Caco-2 (cell line): ENCODE results near the gene SYT1. TPM values are rescaled to one million over a fixed set of nuclear protein-coding genes. Genes with fewer than 3 reads are reported as not detected.

Source experiments
- BruUV-seq: library from RNA; stranded (reverse); fragments of 400-500 nt; replicated peaks from 2 replicates; lab custom pipeline; 2021; lab: Mats Ljungman, UMichigan
- CTCF ChIA-PET: fragments of 300-600 bp; sonication (Branson Sonifier 250); formaldehyde crosslinking; loops from one replicate; lab custom pipeline; 2022; ENCODE audit warnings: antibody characterized with exemption; lab: Charles Lee
- POLR2A ChIA-PET: fragments of 300-600 bp; sonication (Branson Sonifier 250); formaldehyde crosslinking; loops from one replicate; lab custom pipeline; 2022; ENCODE audit warnings: antibody characterized with exemption; lab: Charles Lee
- DNase-seq, 2 experiments: peaks; one replicate each; pipeline versions ENCODE4 v3.0.0 to v3.0.0-alpha.2; 2020 to 2022
- H3K27me3 ChIP-seq: replicated peaks from 2 replicates; pipeline ENCODE4 v1.6.0; 2011; ENCODE audit warnings: low read length; ENCODE audit not compliant: control insufficient read depth, insufficient read depth
- H3K36me3 ChIP-seq: 2 replicates; pipeline ENCODE4 v1.5.1; 2011; ENCODE audit warnings: low read length; ENCODE audit not compliant: control insufficient read depth, insufficient read depth
- H3K4me1 ChIP-seq: fragments of 250-450 bp; sonication (Bioruptor Pico); 2 replicates; pipeline ENCODE4 v1.5.1; 2020; ENCODE audit warnings: mild to moderate bottlenecking
- H3K4me3 ChIP-seq: 2 replicates; pipeline ENCODE4 v1.5.1; 2011; ENCODE audit warnings: low read depth, mild to moderate bottlenecking, control low read depth, low read length
- H3K9me3 ChIP-seq: fragments of 250-450 bp; sonication (Bioruptor Pico); 2 replicates; pipeline ENCODE4 v1.5.1; 2020; ENCODE audit warnings: mild to moderate bottlenecking, moderate library complexity
- H3K27ac Mint-ChIP-seq: one replicate; pipeline ENCODE4 v1.8.0; 2022; ENCODE audit warnings: mixed read lengths; ENCODE audit not compliant: unreplicated experiment
- H3K27me3 Mint-ChIP-seq: one replicate; pipeline ENCODE4 v1.8.0; 2022; ENCODE audit warnings: mixed read lengths; ENCODE audit not compliant: insufficient read depth, unreplicated experiment
- H3K36me3 Mint-ChIP-seq: one replicate; pipeline ENCODE4 v1.8.0; 2022; ENCODE audit warnings: mild to moderate bottlenecking, mixed read lengths; ENCODE audit not compliant: insufficient read depth, unreplicated experiment
- H3K4me1 Mint-ChIP-seq: one replicate; pipeline ENCODE4 v1.8.0; 2022; ENCODE audit warnings: low read depth, mixed read lengths; ENCODE audit not compliant: unreplicated experiment
- H3K4me3 Mint-ChIP-seq: one replicate; pipeline ENCODE4 v1.8.0; 2022; ENCODE audit warnings: mild to moderate bottlenecking, moderate library complexity, mixed read lengths; ENCODE audit not compliant: unreplicated experiment
- H3K9me3 Mint-ChIP-seq: one replicate; pipeline ENCODE4 v1.8.0; 2022; ENCODE audit warnings: mixed read lengths; ENCODE audit not compliant: unreplicated experiment
- CTCF ChIP-seq, 2 experiments: fragments of 200-600 bp in 1 of 2; IDR thresholded peaks; 1 replicate in 1 of 2; 2 replicates in 1 of 2; pipeline versions ENCODE4 v1.5.1 to v1.8.0; 2011 to 2022; ENCODE audit warnings: antibody characterized with exemption in 1 of 2, control low read depth in 1 of 2, inconsistent platforms in 1 of 2, low read depth in 1 of 2, low read length in 1 of 2, mild to moderate bottlenecking in 1 of 2, moderate library complexity in 1 of 2; ENCODE audit not compliant: insufficient read depth in 1 of 2, severe bottlenecking in 1 of 2, unreplicated experiment in 1 of 2
- intact Hi-C: fragments of 100-400 bp; cut with micrococcal nuclease; formaldehyde crosslinking; loops from one replicate; pipeline ENCODE4 v1.10.0; 2022; ENCODE audit not compliant: unreplicated experiment
- total RNA-seq: library from RNA; stranded (reverse); gene quantifications from 2 replicates; pipeline ENCODE4 v1.2.3, GENCODE V29; 2022

Gene SYT1
- total RNA-seq, 1 experiment from 2014 or later: 0.39 TPM

DNA sequence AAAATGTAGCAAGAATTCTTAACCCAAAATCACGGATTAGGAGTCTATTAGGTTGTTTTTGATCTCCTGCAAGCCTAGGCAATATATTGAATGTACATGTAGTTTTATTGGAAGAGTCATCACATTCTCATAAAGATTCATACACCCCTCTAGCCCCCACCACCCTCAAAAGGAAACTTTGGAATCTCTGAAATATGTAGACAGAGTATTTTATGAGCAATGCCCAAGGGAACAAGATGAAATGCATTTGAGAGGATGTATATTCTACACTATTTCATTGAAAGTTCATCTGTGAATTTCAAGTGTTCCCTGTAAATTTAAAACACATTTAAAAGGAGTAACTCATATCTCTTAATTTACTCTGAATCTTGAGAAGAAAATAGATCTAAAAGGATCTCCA is 103.7 kb downstream of the SYT1 start:
- POLR2A ChIA-PET: no interaction called here

GRCh38 chr12:78970041-78970440 is 105.5 kb downstream of the SYT1 start:
- Histone ChIP-seq H3K4me1 (no peaks in the 10 kb centered on the region), H3K27me3 (no peaks in the 10 kb centered on the region), H3K4me3 (no peak overlapping the region), H3K36me3 (no peaks in the 10 kb centered on the region), H3K9me3 (no peaks in the 10 kb centered on the region)
- BruUV-seq: no TSS peak
- H3K4me3 Mint-ChIP-seq: no peak overlapping the region
- CTCF ChIA-PET: no interaction called here
- POLR2A ChIA-PET: no interaction called here
- H3K36me3 Mint-ChIP-seq: no peaks in the 10 kb centered on the region
- intact Hi-C loops: no loop called here
- H3K9me3 Mint-ChIP-seq: no peaks in the 10 kb centered on the region
- no peak for TF ChIP-seq CTCF (IDR thresholded peaks at IDR 0.05; ENCODE audit: insufficient read depth in 1 of 2, low read depth in 1 of 2, low read length in 1 of 2, severe bottlenecking in 1 of 2, unreplicated experiment in 1 of 2)
- no peak overlapping the region for H3K27ac Mint-ChIP-seq
- no peaks in the 10 kb centered on the region for H3K4me1 Mint-ChIP-seq
- DNase-seq: no peak
- peaks cover 3% of the 10 kb centered on the region for H3K27me3 Mint-ChIP-seq

More for the DNA sequence above, 103.7 kb downstream of the SYT1 start:
- CTCF ChIA-PET: no interaction called here
- no peak for DNase-seq
- Histone ChIP-seq H3K36me3 (no peaks in the 10 kb centered on the region), H3K27me3 (no peaks in the 10 kb centered on the region), H3K9me3 (no peaks in the 10 kb centered on the region), H3K4me3 (no peak overlapping the region), H3K4me1 (no peaks in the 10 kb centered on the region)
- BruUV-seq: no TSS peak
- no peak overlapping the region for H3K4me3 Mint-ChIP-seq
- H3K27ac Mint-ChIP-seq: no peak overlapping the region
- no peaks in the 10 kb centered on the region for H3K9me3 Mint-ChIP-seq
- intact Hi-C loops: no loop called here
- no peak for TF ChIP-seq CTCF (IDR thresholded peaks at IDR 0.05; ENCODE audit: insufficient read depth in 1 of 2, low read depth in 1 of 2, low read length in 1 of 2, severe bottlenecking in 1 of 2, unreplicated experiment in 1 of 2)
- H3K4me1 Mint-ChIP-seq: no peaks in the 10 kb centered on the region
- H3K36me3 Mint-ChIP-seq: no peaks in the 10 kb centered on the region
- peaks cover 3% of the 10 kb centered on the region for H3K27me3 Mint-ChIP-seq

DNA sequence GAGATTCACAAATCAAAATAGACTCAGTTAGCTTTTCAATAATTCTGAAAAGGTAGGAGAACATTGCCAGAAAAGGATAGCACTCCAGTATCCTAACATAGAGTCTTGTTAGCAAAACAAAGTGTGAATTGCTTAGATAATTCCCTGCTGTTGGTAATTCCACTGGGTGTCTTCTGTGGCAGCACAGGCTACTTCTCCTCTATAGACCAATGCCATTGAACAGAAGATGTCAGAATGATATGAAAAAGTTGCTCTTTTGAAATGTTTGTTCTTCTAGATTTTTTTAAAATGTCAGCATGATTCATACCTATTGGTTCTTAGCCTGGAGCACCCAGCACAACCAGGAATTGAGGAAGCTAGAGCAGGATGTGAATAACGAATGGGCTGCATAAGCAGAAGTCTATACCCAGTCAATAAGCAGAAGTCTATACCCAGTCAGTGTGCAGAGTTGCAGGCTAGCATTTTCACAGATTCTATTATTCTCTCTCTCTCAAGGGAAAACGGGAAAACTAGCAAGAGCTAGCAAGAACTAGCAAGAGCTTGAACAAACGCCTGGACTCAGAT is 112.8 kb downstream of the SYT1 start:
- no peaks in the 10 kb centered on the region for H3K36me3 ChIP-seq
- H3K27ac Mint-ChIP-seq: no peak overlapping the region
- intact Hi-C loops: no loop called here
- ChIA-PET POLR2A (no interaction called here), CTCF (no interaction called here)
- no peaks in the 10 kb centered on the region for H3K27me3 Mint-ChIP-seq
- no peaks in the 10 kb centered on the region for H3K9me3 Mint-ChIP-seq
- no peaks in the 10 kb centered on the region for H3K27me3 ChIP-seq
- H3K4me3 ChIP-seq: no peak overlapping the region
- BruUV-seq: no TSS peak
- H3K36me3 Mint-ChIP-seq: no peaks in the 10 kb centered on the region
- no peak for TF ChIP-seq CTCF (IDR thresholded peaks at IDR 0.05; ENCODE audit: insufficient read depth in 1 of 2, low read depth in 1 of 2, low read length in 1 of 2, severe bottlenecking in 1 of 2, unreplicated experiment in 1 of 2)
- H3K4me3 Mint-ChIP-seq: no peak overlapping the region
- DNase-seq: no peak
- H3K9me3 ChIP-seq: no peaks in the 10 kb centered on the region
- H3K4me1 ChIP-seq: no peaks in the 10 kb centered on the region
- no peaks in the 10 kb centered on the region for H3K4me1 Mint-ChIP-seq
